SW480 (cell line): ENCODE results near the gene FAM174C.
"Not testable (repeated sequence)": the region's sequence is repeated elsewhere in the genome, so short reads cannot be mapped to it uniquely, and the experiment has no call there.

Experiments
- DNase-seq: peaks from one replicate; pipeline ENCODE4 v3.0.0-alpha.2; 2016; ENCODE audit warnings: low spot score

The FAM174C gene

DNA sequence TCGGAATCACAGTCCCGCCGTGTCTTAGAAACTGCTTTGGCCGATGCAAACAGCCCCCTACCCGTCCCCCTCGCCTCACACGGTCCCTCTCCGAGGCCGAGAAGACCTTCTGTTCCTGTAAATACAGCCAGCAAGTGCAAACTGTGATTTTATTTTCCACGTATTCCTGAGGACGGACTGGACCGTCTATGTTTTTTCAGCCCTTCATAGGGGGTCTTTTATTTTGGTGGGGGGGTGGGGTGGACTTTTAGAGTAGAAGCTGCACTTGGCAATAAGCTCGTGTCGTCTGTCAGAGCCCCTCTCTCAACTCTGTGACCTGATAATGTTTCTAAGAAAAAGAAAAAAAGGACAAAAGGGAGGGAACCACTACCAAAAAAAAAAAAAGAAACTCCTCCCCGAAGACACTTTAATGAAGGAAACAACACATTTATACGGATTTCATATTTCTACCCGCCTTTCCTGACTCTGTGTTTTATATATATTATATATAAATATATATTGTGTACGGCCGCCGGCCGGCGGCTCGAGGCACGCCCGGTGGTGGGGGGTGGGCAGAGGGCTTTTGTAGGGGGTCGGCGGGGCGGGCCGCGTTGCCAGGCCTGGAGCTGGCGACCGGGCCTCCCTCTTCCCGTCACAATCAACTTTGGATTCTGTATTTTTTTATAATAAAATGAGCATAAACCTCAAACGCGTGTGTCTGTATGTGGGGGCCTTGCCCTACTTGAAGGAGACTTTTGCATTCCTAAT lies 25.6 kb downstream of the FAM174C start:
- no peak for DNase-seq

DNA sequence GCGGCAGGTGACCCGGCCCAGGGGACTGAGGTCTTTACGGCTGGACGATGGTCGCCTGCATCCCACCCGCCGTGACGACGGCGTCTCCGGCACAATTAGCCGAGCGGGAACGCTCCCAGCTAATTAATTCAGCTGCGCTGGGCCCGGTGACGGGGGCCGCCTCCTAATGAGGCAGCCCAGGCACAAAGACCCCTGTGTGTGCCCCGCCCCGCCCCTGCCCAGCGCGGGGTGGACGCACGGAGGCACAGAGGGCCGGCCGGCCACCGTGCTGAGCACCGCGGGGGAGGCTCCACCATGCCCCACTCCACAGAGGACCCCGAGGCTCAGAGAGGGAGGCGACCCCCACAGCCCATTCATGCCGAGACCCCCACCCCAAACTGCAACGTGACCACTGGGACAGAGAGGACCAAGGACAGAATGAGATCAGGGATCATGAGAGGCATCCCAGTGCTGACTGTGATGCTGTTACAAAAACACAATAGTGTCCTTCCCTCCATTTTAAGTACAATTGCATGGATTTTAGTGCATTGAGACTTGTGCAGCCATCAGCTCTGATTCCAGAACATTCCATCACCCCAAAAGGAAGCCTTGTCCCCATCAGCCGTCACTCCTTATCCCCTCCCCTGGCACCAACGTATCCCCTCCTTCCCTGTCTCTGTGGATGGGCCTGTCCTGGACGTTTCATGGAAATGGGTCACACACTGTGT lies 27.4 kb downstream of the FAM174C start:
- DNase-seq: no peak

DNA sequence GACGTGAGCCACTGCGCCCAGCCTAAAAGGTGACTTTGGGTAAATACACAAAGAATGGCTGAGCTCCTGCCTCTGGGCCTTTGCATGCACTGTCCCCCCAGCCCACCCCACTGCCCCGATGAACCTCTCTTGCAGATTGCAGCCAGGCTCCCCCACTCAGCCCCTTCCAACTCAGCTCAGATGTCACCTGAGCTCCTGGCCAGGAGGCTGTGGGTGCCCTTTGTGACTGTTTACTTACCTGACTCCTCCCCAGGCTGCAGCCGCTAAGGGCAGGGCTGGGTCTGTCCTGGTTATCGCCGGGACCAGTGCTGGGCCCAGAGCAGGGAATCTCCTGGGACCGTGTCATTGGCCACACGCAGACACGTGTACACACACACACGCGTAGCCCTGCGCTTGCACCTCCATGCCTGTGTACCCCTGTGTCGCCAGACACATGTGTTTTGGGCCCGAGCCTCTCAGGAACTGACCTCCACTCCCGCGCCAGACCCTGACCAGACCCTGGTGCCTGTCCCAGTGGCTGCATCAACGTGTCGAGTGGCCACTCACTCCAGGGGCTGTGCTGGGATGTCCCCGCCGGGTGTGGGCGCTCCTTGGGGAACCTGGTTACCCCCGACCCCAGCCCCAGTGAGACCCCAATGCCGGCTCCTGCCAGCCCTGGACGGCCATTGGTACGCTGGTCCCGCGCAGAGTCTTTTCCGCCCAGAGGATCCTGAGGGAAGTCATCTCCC lies 29.0 kb downstream of the FAM174C start:
- DNase-seq: no peak

DNA sequence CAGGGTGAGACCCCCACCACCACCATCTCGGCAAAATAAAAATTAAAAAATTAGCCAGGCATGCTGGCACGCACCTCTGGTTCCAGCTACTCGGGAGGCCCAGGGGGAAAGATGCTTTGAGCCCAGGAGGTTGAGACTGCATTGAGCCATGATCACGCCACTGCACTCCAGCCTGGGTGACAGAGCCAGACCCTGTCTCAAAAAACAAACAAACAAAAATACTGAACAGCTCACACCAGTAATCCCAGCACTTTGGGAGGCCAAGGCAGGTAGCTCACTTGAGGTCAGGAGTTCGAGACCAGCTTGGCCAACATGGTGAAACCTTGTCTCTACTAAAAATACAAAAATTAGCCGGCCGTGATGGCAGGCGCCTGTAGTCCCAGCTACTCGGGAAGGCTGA lies 30.0 kb downstream of the FAM174C start:
- DNase-seq: not testable (repeated sequence)

DNA sequence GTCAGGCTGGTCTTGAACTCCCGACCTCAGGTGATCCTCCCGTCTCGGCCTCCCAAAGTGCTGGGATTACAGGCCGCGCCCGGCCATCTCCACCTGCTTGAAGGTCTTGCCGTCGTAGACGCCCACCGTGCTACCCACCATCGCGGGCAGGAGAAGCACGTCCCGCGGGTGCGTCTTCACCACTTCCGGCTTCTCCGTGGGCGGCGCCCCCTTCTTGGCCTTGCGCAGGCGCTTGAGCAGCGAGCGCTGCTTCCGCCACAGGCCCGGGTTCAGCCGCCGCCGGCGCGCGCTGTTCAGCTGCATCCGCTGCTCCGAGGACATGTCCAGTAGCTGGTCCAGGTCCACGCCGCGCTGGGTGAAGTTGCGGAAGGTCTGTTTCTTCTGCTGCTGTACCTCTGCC lies 32.0 kb downstream of the FAM174C start:
- no peak for DNase-seq

DNA sequence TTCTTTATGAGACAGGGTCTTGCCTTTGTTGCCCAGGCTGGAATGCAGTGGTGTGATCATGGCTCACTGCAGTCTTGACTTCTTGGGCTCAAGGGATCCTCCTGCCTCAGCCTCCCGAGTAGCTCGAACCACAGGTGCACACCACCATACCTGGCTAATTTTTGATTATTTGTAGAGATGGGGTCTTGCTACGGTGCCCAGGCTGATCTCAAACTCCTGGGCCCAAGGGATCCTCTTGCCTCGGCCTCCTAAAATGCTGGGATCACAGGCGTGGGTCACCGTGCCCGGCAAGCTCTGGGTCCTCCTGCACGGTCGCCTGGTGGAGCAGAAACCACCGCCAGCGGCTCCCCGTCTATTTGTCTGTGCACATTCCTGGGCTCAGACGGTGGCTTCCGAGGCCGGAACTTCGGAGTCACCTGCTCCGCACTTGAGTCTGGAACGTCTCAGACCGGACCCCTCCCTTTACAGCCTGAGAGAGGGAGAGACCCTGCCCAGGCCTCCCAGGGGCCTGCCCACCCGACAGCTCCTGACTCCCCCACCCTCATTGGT lies 32.5 kb downstream of the FAM174C start:
- DNase-seq: no peak

DNA sequence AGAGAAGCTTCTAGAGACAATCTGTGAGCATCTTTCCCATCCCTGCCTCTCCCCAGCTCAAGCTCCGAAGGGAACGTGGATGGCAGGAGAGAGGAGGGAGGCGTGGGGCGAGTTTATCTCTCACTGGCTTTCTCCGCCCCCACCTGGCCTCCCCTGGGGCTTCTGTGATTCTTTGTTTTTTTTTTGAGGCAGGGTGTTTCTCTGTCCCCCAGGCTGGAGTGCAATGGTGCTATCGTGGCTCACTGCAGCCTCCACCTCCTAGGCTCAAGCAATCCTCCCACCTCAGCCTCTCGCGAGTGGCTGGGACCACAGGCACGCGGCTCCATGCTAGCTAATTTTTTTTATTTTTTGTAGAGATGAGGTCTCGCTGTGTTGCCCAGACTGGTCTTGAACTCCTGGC lies 33.4 kb downstream of the FAM174C start:
- no peak for DNase-seq

DNA sequence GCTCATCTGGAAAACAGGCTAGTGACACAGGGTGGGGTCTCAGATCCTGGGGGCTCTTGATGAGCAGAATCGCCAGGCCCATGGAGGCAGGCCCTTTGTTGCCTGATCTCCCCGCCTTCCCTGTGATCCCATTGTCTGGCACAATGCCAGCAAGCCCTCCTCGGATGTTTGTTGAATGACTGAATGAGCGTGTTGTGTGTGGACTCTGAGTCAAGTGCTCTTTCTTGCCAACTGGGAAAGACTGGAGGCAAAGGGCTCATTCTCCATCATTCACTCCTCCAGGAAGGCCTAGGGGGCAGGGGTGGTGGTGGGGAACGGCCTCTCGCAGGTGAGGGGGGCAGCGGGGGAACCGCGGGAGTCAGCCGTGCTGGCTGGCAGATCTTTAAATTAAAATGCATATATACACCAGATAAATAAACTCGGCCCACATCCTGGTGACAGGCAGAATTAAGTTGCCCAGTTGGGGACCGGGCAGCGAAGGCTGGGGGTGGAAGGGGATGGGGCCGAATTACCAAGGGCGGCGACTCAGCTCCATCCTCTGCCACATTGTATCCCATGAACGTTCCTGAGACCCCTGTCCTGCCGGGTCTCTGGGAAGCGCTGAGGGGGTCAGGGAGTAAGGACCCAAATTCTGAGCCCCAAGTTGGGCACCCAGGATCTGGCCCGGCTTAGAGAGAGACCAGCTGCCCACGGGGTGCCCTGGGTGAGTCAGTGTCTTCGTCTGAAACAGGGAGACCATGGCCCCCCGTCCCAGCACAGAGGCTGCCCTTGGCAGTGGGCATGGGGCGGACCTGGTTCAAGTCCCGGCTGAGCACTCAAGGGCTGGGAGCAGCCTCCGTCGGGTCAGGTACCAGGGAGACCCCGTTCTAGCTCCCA lies 34.9 kb downstream of the FAM174C start:
- DNase-seq: no peak

DNA sequence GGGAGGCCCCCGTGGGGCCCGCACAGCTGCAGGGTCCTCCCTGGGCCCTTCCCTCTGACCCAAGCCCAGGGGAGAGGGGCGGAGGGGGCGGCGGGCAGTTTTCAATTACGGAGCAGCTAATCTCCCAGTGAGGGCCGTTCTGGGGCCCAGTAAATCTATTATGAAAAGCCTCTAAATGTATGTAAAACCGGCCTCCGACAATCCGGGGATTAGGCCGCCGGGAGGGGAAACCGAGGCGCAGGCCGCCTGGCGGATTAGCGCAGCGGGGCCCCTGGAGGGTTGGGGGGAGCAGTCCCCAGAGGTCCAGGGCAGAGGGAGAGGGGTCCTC lies 35.5 kb downstream of the FAM174C start:
- DNase-seq: no peak

DNA sequence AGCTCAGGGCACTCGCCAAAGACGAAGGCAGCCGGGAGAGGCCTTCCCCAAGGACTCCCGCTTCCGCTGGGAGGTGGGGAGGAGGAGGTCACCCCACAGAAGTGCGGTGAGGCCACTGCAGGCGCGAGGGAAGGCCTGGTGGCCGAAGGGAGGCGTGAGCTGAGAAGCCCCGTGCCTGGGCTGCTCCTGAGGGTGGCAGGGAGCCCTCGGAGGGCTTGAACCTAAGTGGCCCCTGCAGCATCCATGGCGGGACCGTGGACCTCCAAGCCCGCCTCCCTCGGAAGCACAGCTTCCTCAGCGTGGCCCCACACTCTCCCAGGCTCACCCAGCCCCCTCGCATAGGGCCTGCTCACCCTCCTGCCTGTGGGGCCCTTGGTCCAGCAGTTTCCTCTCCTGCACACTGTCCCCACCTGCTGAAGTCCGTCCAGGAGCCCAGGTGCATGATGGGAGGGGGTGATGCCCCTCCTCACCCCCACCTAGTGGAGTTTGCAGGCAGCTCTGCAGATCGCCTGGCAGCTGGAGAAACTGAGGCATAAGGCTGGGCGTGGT lies 36.3 kb downstream of the FAM174C start:
- peak; percentile 21 for DNase-seq

DNA sequence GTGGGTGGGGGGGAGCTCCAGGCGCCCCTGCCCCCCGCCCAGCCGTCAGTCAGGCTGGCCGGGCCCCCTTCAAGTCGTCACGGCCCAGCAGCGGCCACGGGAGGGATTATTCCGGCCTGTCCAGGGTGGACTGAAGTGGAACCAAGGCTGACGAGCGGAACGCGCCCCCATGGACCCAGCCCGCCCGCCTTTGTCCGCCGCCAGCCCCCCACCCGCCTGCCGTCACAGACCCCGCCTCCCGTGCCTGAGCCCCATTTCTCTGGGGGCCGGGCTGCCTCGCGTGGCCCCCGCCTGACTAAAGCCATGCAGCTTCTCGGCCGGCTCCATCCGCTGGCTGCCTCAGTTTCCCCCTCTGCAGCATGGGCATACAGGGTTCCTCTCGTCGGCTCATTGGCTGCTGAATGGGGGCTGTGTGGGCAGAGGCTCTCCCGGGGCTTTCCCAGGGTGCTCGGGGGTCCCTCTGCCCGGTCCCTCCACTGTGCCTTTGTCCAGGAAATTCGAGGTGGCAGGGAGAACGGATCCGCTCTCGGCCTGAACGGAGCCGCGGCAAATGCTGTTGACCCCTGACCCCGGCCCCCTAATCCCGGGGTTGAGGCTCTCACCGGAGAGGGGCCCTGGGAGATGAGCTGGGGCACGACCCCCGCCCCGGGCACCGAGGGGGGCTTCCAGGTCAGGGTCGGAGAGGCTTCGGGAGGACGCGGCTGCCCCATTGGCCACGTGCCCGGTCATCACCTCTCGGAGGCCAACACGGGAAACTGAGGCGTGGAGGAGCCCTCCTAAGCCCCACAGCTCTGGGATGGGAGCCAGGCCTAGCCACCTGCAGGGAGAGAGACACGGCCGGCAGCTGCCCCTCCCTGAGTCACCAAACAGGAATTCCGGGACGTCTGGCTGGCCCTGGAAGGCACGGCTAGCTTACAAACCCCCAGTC lies 37.7 kb downstream of the FAM174C start:
- peak; percentile 45 for DNase-seq

DNA sequence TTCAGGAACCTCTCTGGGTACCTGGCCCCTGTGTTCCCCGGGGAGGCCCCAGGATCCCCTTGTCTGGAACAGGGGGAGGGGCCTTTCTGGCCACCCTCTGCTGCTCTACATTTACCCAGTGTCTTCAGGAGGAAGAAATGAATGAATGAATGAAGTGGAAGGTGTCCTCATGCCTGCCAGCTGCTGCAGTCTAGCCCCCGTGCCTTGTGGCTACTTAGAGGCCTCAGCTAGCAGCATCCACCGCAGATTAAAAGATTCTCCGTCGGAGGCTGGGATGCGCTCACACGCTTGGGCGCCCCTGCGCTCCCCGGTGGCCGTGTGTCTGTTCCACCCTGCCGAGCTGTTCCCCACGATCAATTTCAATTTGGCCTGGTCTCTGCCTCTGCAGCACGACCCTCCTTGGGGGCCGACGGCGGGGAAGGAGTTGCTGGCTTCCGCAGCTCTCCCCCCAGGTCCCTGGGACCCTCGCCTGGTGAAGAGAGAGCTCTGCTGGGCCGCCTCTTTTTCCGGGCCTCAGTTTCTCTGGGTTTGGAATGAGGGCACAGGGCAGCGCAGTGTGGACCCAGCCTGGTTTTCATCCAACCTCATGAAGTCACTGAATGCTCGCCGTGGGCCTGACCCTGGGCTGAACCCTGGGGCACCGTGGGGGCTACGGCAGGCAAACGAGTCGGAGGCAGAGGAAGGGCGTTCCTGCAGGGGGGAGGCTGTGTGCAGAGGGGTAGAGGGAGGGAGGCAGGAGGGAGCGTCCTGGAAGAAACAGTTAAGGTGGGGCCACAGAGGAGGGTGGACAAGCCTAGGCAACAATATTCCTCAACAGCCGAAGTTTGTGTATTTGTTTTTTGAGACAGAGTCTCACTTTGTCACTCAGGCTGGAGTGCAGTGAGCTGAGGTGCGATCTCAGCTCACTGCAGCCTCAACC lies 38.6 kb downstream of the FAM174C start:
- DNase-seq: no peak

DNA sequence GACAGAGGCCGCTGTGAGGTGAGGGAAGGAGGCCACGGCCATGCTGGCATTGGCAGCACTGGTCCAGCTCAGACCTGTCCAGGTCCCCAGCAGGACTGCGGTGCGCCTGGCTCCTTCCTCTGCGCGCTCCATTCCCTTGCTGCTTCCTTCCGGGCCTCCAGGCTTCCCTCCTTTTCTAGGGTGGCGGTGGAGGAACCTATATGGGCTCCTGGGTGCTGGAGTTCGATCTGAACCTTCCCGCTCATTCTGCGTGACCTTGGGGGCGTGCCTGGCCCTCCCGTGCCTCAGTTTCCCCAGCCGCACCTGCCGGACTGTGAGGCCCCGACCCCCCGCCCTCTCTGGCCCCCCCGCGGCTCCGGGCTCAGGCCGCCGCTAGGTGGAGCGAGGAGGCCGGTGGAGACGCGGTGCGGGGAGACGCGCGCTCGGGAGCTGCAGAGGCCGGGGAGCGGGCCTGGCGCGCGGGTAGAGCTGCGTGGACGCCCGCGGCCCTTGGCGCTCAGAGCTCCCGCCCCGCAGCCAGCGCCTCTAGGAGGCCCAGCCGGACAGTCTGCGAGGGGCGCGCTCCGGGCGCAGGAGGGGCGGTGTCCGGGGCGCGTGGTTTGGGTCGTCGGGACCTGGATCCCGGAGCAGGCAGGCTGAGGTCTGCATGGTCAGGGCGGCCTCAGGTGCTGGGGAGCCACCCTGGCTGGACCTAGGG lies 40.3 kb downstream of the FAM174C start:
- no peak for DNase-seq

DNA sequence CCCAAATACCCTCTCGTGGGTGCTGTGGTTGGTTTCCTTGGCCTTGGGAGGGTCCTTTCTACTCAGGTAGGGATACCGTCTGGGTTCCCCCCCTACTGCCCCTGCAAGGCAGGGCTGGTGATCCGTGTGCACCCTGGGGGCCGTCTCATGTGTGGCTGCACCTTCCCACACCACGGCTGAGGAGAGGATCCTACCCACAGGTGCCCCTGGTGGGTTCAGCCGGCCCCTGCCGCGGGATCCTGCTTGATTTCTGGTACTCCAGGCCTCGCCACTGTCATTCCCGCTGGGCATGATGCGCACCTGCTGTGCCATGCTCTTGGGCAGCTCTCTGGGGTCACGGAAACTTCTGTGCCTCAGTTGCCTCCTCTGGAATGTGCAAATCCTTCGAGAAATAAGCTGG lies 41.1 kb downstream of the FAM174C start:
- DNase-seq: no peak

DNA sequence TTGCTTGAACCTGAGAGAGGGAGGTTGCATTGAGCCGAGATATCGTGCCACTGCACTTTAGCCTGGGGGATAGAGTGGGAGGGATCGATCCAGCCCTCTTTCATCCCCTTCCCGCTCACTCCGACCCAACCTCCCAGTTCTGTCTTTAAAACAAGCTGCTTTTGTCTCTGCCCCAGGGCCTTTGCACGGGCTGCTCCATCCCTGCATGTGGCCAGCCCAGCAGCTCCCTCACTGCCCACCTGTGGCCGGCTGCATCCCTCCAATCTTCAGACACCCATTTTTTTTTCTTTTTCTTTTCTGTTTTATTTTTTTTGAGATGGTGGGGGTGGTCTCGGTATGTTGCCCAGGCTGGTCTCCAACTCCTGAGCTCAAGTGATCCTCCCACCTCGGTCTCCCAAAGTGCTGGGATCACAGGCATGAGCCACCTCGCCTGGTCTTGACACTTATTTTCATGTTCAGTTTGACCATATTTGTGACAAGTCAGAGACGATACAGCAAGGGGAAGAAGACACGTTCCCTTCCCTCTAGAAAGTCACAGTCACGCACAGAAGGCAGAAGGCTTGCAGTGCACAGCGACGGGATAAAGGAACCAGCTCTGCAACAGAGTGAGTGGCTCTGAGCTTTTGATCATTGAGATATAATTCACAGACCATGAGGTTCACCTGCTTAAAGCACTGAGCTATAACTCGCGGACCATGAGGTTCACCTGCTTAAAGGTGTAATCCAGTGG lies 42.1 kb downstream of the FAM174C start:
- DNase-seq: peak; percentile 14

DNA sequence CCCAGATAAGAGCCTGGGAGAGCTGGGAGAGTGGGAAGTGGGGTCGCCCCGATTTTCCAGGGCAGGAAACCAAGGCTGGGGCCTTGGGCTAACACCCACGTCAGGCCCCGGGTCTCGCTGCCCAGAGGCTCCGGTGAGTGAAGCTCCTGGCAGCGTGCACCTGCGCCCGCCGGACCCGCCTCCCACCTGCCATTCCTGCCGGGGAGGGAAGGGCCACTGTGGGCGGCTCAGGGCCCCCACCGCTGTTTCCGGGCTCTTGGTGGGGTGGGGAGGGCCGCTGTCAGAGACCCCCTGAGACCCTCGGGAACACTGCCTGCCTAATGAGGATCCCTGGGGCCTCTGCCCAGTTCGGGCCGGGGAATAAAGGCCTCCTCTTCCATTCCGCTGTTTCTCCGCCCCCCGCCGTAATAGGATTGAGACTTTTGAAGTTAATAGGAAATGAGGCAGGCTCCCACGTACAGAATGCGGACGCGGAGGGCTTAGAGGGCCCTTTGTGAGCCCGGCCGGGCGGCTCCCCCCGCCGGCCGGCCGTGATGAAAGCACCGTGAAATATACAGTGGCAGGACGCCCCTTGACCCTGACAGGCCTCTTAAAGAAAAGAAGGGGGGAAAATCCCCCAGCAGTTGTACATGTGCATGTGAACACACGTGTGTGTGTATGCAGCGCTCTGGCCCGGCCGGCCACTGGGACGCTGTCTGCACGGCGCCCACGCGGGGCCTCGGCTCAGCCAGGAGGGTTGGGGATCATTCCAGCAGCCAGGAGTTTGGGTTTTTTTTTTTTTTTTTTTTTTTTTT lies 43.5 kb downstream of the FAM174C start:
- no peak for DNase-seq

DNA sequence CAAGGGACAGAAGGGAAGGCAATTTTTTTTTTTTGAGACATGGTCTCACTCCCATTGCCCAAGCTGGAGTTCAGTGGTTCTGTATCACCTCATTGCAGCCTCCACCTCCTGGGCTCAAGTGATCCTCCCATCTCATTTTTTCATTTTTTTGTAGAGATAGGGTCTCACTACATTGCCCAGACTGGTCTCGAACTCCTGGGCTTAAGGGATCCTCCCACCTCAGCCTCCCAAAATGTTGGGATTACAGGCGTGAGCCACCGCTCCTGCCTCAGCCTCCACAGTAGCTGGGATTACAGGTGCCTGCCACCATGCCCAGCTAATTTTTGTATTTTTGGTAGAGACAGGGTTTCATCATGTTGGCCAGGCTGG lies 44.9 kb downstream of the FAM174C start:
- not testable (repeated sequence) for DNase-seq
